Measurements from ENCODE around the gene NKX2-4. TPM values are rescaled to one million over a fixed set of nuclear protein-coding genes. Genes with fewer than 3 reads are reported as not detected.

NKX2-4 gene
- total RNA-seq, 1 experiment from 2014 or later: not detected

GRCh38 chr20:21361266-21361665, 36.1 kb downstream of the NKX2-4 start:
- Histone ChIP-seq H3K36me3 (ENCODE audit: control insufficient read depth in 1 of 2, insufficient read depth in 2 of 2, low read length in 2 of 2) (peaks cover 28 to 38% of the 10 kb centered on the region in 2 experiments; a peak in 3 of 4 replicates), H3K9me2 (ENCODE audit: insufficient read depth) (no peaks in the 10 kb centered on the region), H3K27me3 (ENCODE audit: insufficient read depth, low read length) (no peaks in the 10 kb centered on the region), H3K9ac (ENCODE audit: low read length) (no peak overlapping the region), H3K4me1 (ENCODE audit: control insufficient read depth in 1 of 2, insufficient read depth in 2 of 2, low read length in 2 of 2) (no peaks in the 10 kb centered on the region), H3K4me2 (ENCODE audit: low read length) (no peak overlapping the region), H3K4me3 (replicated peaks in 1 of 2; ENCODE audit: low read depth in 1 of 2, low read length in 2 of 2) (no peak overlapping the region), H4K20me1 (ENCODE audit: insufficient read depth) (no peaks in the 10 kb centered on the region), H2AFZ (ENCODE audit: low read depth, low read length, poor library complexity, severe bottlenecking) (no peak overlapping the region), H3K9me3 (ENCODE audit: control insufficient read depth in 1 of 2, insufficient read depth in 1 of 2, low read depth in 1 of 2, low read length in 2 of 2) (no peaks in the 10 kb centered on the region), H3K27ac (ENCODE audit: low read depth, low read length) (no peak overlapping the region), H3K79me2 (ENCODE audit: insufficient read depth, low read length) (peaks cover 7% of the 10 kb centered on the region)
- no peak for ATAC-seq
- no TSS peak for BruUV-seq (replicated peaks)
- ChIA-PET CTCF (no interaction called here), POLR2A (no interaction called here), RAD21 (ENCODE audit: low non-redundant PET in 1 of 2, low total read pairs in 2 of 2, uncharacterized antibody in 2 of 2, unreplicated experiment in 2 of 2) (no interaction called here)
- no peak for TF ChIP-seq POLR2AphosphoS5 (IDR thresholded peaks at IDR 0.05; ENCODE audit: low read depth, low read length)
- intact Hi-C loops (cut with micrococcal nuclease): no loop called here
- DNase-seq (ENCODE audit: low read depth, low spot score): no peak

GRCh38 chr20:21360705-21361104, 36.6 kb downstream of the NKX2-4 start:
- RAD21 ChIA-PET (ENCODE audit: low non-redundant PET in 1 of 2, low total read pairs in 2 of 2, uncharacterized antibody in 2 of 2, unreplicated experiment in 2 of 2): no interaction called here
- DNase-seq (ENCODE audit: low read depth, low spot score) (no peak), ATAC-seq (no peak)
- H3K36me3 ChIP-seq (ENCODE audit: control insufficient read depth in 1 of 2, insufficient read depth in 2 of 2, low read length in 2 of 2): peaks cover 32 to 43% of the 10 kb centered on the region in 2 experiments; a peak in 3 of 4 replicates
- H3K27me3 ChIP-seq (ENCODE audit: insufficient read depth, low read length): no peaks in the 10 kb centered on the region
- no peak overlapping the region for H2AFZ ChIP-seq (ENCODE audit: low read depth, low read length, poor library complexity, severe bottlenecking)
- no peaks in the 10 kb centered on the region for H3K9me3 ChIP-seq (ENCODE audit: control insufficient read depth in 1 of 2, insufficient read depth in 1 of 2, low read depth in 1 of 2, low read length in 2 of 2)
- H3K9ac ChIP-seq (ENCODE audit: low read length): no peak overlapping the region
- POLR2A ChIA-PET: no interaction called here
- peaks cover 7% of the 10 kb centered on the region for H3K79me2 ChIP-seq (ENCODE audit: insufficient read depth, low read length)
- CTCF ChIA-PET: no interaction called here
- H3K4me2 ChIP-seq (ENCODE audit: low read length): no peak overlapping the region
- intact Hi-C loops (cut with micrococcal nuclease): no loop called here
- H3K4me3 ChIP-seq (replicated peaks in 1 of 2; ENCODE audit: low read depth in 1 of 2, low read length in 2 of 2): no peak overlapping the region
- H3K9me2 ChIP-seq (ENCODE audit: insufficient read depth): no peaks in the 10 kb centered on the region
- no TSS peak for BruUV-seq (replicated peaks)
- TF ChIP-seq ZFX (IDR thresholded peaks at IDR 0.05) (no peak), ATF3 (IDR thresholded peaks at IDR 0.05) (no peak)
- H3K27ac ChIP-seq (ENCODE audit: low read depth, low read length): no peak overlapping the region
- no peaks in the 10 kb centered on the region for H4K20me1 ChIP-seq (ENCODE audit: insufficient read depth)
- no peaks in the 10 kb centered on the region for H3K4me1 ChIP-seq (ENCODE audit: control insufficient read depth in 1 of 2, insufficient read depth in 2 of 2, low read length in 2 of 2)

- Histone ChIP-seq H3K27me3 (ENCODE audit: insufficient read depth, low read length) (no peaks in the 10 kb centered on the region), H3K27ac (ENCODE audit: low read depth, low read length) (no peak overlapping the region), H3K4me1 (ENCODE audit: control insufficient read depth in 1 of 2, insufficient read depth in 2 of 2, low read length in 2 of 2) (no peaks in the 10 kb centered on the region), H2AFZ (ENCODE audit: low read depth, low read length, poor library complexity, severe bottlenecking) (no peak overlapping the region), H3K9me3 (ENCODE audit: control insufficient read depth in 1 of 2, insufficient read depth in 1 of 2, low read depth in 1 of 2, low read length in 2 of 2) (no peaks in the 10 kb centered on the region), H3K4me3 (replicated peaks in 1 of 2; ENCODE audit: low read depth in 1 of 2, low read length in 2 of 2) (no peak overlapping the region), H3K9ac (ENCODE audit: low read length) (no peak overlapping the region), H3K36me3 (ENCODE audit: control insufficient read depth in 1 of 2, insufficient read depth in 2 of 2, low read length in 2 of 2) (peaks cover 29 to 42% of the 10 kb centered on the region in 2 experiments; a peak in 3 of 4 replicates), H3K79me2 (ENCODE audit: insufficient read depth, low read length) (no peaks in the 10 kb centered on the region; the same call in 1 of the 2 replicates), H4K20me1 (ENCODE audit: insufficient read depth) (no peaks in the 10 kb centered on the region), H3K4me2 (ENCODE audit: low read length) (no peak overlapping the region), H3K9me2 (ENCODE audit: insufficient read depth) (no peaks in the 10 kb centered on the region)
- ChIA-PET RAD21 (ENCODE audit: low non-redundant PET in 1 of 2, low total read pairs in 2 of 2, uncharacterized antibody in 2 of 2, unreplicated experiment in 2 of 2) (no interaction called here), CTCF (no interaction called here), POLR2A (no interaction called here)
- intact Hi-C loops (cut with micrococcal nuclease): no loop called here
- DNase-seq (ENCODE audit: low read depth, low spot score) (no peak), ATAC-seq (no peak)
- no TSS peak for BruUV-seq (replicated peaks)
- no peak for TF ChIP-seq CBX3 (IDR thresholded peaks at IDR 0.05; ENCODE audit: low read depth)
- no peak for TF ChIP-seq CEBPB (IDR thresholded peaks at IDR 0.05; ENCODE audit: low read depth)
- TF ChIP-seq ZBTB33 (IDR thresholded peaks at IDR 0.05; ENCODE audit: extremely low read depth, insufficient replicate concordance, low read length): no peak
- no peak for TF ChIP-seq SIN3A (IDR thresholded peaks at IDR 0.05; ENCODE audit: low read depth)
- TF ChIP-seq ZNF274 (IDR thresholded peaks at IDR 0.05; ENCODE audit: low read depth, low read length): no peak
- no peak for TF ChIP-seq CTCF (IDR thresholded peaks at IDR 0.05 in 2 of 3, conservative IDR thresholded peaks at IDR 0.05 in 1 of 3; ENCODE audit: borderline replicate concordance in 1 of 3, insufficient read depth in 1 of 3, low read depth in 2 of 3, low read length in 2 of 3)
- TF ChIP-seq EZH2 (IDR thresholded peaks at IDR 0.05): no peak
- TF ChIP-seq SP1 (IDR thresholded peaks at IDR 0.05; ENCODE audit: low read depth): no peak
These were observed 38.6 kb downstream of the NKX2-4 start for GRCh38 chr20:21358737-21359136.
